ENCODE data around the gene CD226.

The CD226 gene

DNA sequence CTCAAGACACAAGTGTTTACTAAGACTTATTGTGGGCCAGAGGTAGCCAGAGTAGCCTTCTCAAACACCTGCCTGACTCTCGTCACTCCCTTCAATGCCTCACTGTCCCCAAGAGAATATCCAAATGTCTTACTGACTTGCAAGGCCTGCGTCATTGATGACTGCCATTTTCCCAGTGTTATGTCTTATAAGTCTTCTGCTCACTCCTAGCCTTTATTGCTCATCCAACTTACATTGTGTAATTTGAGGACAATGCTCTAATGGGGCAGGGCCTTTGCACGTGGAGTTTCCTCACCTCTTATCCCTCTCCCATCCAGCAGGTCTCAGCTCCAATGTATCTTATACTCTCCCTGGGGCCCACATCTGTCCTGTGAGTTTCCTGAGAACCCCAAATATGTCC lies 10.1 kb upstream of the CD226 start:
- no peak for DNase-seq (ENCODE audit: low spot score)
- in situ Hi-C loops (cut with MboI; ENCODE audit: low sequenced_read_pairs, unreplicated experiment), result no loop called here
- TF ChIP-seq, protein P1, sequence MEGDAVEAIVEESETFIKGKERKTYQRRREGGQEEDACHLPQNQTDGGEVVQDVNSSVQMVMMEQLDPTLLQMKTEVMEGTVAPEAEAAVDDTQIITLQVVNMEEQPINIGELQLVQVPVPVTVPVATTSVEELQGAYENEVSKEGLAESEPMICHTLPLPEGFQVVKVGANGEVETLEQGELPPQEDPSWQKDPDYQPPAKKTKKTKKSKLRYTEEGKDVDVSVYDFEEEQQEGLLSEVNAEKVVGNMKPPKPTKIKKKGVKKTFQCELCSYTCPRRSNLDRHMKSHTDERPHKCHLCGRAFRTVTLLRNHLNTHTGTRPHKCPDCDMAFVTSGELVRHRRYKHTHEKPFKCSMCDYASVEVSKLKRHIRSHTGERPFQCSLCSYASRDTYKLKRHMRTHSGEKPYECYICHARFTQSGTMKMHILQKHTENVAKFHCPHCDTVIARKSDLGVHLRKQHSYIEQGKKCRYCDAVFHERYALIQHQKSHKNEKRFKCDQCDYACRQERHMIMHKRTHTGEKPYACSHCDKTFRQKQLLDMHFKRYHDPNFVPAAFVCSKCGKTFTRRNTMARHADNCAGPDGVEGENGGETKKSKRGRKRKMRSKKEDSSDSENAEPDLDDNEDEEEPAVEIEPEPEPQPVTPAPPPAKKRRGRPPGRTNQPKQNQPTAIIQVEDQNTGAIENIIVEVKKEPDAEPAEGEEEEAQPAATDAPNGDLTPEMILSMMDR (IDR thresholded peaks at IDR 0.05; ENCODE audit: borderline replicate concordance, control extremely low read depth, extremely low read depth, insufficient read depth, missing control alignments), result no peak

- no peak for DNase-seq (ENCODE audit: low spot score)
- TF ChIP-seq, protein P1 (IDR thresholded peaks at IDR 0.05; ENCODE audit: borderline replicate concordance, control extremely low read depth, extremely low read depth, insufficient read depth, missing control alignments), result no peak
- in situ Hi-C loops (cut with MboI; ENCODE audit: low sequenced_read_pairs, unreplicated experiment), result no loop called here
Observed at GRCh38 chr18:69956665-69957620, 9.3 kb upstream of the CD226 start.

DNA sequence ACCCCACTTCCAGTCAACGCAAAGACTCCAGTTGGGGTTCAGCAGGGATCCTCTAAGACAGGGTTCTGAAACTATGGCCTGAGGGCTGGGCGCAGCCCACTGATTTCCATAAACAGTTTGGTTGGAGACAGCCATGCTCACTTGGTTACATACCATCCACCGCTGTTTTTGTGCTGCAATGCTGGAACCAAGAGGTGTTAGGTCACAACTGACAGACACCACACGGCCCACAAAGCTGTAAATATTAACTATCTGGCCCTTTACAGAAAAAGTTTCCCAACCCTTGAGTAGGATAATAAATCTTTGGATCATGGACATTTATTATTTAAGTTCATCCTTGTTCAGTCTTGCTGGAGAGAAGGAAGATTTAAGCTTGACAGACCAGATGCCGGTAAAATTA lies 8.4 kb upstream of the CD226 start:
- no peak for DNase-seq (ENCODE audit: low spot score)
- in situ Hi-C loops (cut with MboI; ENCODE audit: low sequenced_read_pairs, unreplicated experiment), result no loop called here
- TF ChIP-seq, protein P1 (IDR thresholded peaks at IDR 0.05; ENCODE audit: borderline replicate concordance, control extremely low read depth, extremely low read depth, insufficient read depth, missing control alignments), result no peak

DNA sequence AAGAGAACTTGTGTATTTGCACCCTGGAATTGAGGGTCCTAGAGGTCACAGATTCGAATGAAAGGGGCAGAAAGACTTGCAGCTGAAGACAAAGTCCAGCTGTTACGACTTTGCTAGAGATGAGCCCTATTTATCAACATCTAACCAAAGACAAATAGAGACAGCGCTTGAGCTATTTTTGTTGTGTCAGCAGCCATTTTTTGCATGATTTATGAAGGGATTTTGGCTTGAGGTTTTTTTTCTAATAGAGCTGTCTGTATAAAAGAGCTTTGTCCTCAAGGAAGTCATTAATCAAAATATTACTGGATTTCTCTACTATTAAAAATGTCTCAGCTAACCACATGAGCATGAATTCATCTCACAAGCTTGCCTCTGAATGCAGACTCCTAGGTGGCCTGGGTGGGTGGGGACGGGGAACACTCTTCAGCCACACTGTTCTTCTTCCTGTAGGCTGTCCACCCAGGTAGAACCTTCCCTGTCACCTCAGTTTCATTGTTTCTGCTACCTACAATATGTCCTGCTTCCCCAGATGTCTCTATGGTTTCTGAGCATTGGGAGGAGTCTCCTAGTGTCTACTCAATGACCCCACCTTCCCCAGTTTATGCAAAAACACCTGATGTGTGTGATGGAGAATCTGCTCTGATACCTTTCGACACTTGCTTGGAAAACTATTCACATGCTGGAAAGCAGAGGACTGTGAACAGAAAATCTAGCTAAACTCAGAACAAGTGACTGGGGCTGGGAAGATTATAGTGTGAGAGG lies 7.2 kb upstream of the CD226 start:
- TF ChIP-seq, protein P1 (IDR thresholded peaks at IDR 0.05; ENCODE audit: borderline replicate concordance, control extremely low read depth, extremely low read depth, insufficient read depth, missing control alignments), result no peak
- in situ Hi-C loops (cut with MboI; ENCODE audit: low sequenced_read_pairs, unreplicated experiment), result no loop called here
- no peak for DNase-seq (ENCODE audit: low spot score)

- TF ChIP-seq, protein P1 (IDR thresholded peaks at IDR 0.05; ENCODE audit: borderline replicate concordance, control extremely low read depth, extremely low read depth, insufficient read depth, missing control alignments), result no peak
- in situ Hi-C loops (cut with MboI; ENCODE audit: low sequenced_read_pairs, unreplicated experiment), result no loop called here
- no peak for DNase-seq (ENCODE audit: low spot score)
Observed at GRCh38 chr18:69953191-69953590, 5.5 kb upstream of the CD226 start.

GRCh38 chr18:69951182-69951581 lies 3.5 kb upstream of the CD226 start:
- in situ Hi-C loops (cut with MboI; ENCODE audit: low sequenced_read_pairs, unreplicated experiment), result no loop called here
- no peak for DNase-seq (ENCODE audit: low spot score)
- TF ChIP-seq, protein P1 (IDR thresholded peaks at IDR 0.05; ENCODE audit: borderline replicate concordance, control extremely low read depth, extremely low read depth, insufficient read depth, missing control alignments), result no peak
